Neuron (in vitro differentiated cells): Measurements from ENCODE around the gene COMMD3.

Experiments used
- H2AFZ ChIP-seq: one replicate; pipeline ENCODE4 v1.6.1; 2013; ENCODE audit warnings: low read depth, mild to moderate bottlenecking, inconsistent platforms, low read length, moderate library complexity
- H3K27me3 ChIP-seq: one replicate; pipeline ENCODE4 v1.6.1; 2013; ENCODE audit warnings: low read length; ENCODE audit not compliant: insufficient read depth
- H3K36me3 ChIP-seq: one replicate; pipeline ENCODE4 v1.6.1; 2013; ENCODE audit warnings: low read length; ENCODE audit not compliant: insufficient read depth
- H3K4me1 ChIP-seq: one replicate; pipeline ENCODE4 v1.6.1; 2013; ENCODE audit warnings: low read length; ENCODE audit not compliant: insufficient read depth
- H3K4me3 ChIP-seq: 2 replicates; pipeline ENCODE4 v1.5.1; 2013; ENCODE audit warnings: mild to moderate bottlenecking, low read length, moderate library complexity
- H3K9me3 ChIP-seq: one replicate; pipeline ENCODE4 v1.6.1; 2013; ENCODE audit warnings: low read length

COMMD3 gene

GRCh38 chr10:22367471-22367870 lies 51.3 kb downstream of the COMMD3 start:
- no peaks in the 10 kb centered on the region for H3K36me3 ChIP-seq
- H3K4me1 ChIP-seq, result peaks cover 6% of the 10 kb centered on the region
- no peaks in the 10 kb centered on the region for H3K27me3 ChIP-seq
- no peaks in the 10 kb centered on the region for H3K9me3 ChIP-seq
- H3K4me3 ChIP-seq, result no peak overlapping the region
- no peak overlapping the region for H2AFZ ChIP-seq

- H3K27me3 ChIP-seq, result no peaks in the 10 kb centered on the region
- no peak overlapping the region for H3K4me3 ChIP-seq
- no peak overlapping the region for H2AFZ ChIP-seq
- H3K36me3 ChIP-seq, result no peaks in the 10 kb centered on the region
- H3K4me1 ChIP-seq, result peaks cover 6% of the 10 kb centered on the region
- H3K9me3 ChIP-seq, result no peaks in the 10 kb centered on the region
These were observed 52.2 kb downstream of the COMMD3 start for GRCh38 chr10:22368402-22368801.

GRCh38 chr10:22368981-22369380 lies 52.8 kb downstream of the COMMD3 start:
- no peaks in the 10 kb centered on the region for H3K27me3 ChIP-seq
- no peak overlapping the region for H3K4me3 ChIP-seq
- peaks cover 6% of the 10 kb centered on the region for H3K4me1 ChIP-seq
- H2AFZ ChIP-seq, result no peak overlapping the region
- H3K36me3 ChIP-seq, result no peaks in the 10 kb centered on the region
- H3K9me3 ChIP-seq, result no peaks in the 10 kb centered on the region

GRCh38 chr10:22369434-22370072 lies 53.4 kb downstream of the COMMD3 start:
- H3K4me1 ChIP-seq, result peaks cover 6% of the 10 kb centered on the region
- H2AFZ ChIP-seq, result no peak overlapping the region
- H3K9me3 ChIP-seq, result no peaks in the 10 kb centered on the region
- no peaks in the 10 kb centered on the region for H3K27me3 ChIP-seq
- no peaks in the 10 kb centered on the region for H3K36me3 ChIP-seq
- H3K4me3 ChIP-seq, result no peak overlapping the region
